NCI-H1436 (cell line): Measurements from ENCODE around the gene LAT.
A peak's percentile ranks its signal among the peaks of the same experiment; 100 is the strongest.
"Not testable (repeated sequence)": the region's sequence is repeated elsewhere in the genome, so short reads cannot be mapped to it uniquely, and the experiment has no call there.

ENCODE experiments used
- DNase-seq: peaks from one replicate; lab custom pipeline; 2025; lab: John Stamatoyannopoulos, UW

The LAT gene

DNA sequence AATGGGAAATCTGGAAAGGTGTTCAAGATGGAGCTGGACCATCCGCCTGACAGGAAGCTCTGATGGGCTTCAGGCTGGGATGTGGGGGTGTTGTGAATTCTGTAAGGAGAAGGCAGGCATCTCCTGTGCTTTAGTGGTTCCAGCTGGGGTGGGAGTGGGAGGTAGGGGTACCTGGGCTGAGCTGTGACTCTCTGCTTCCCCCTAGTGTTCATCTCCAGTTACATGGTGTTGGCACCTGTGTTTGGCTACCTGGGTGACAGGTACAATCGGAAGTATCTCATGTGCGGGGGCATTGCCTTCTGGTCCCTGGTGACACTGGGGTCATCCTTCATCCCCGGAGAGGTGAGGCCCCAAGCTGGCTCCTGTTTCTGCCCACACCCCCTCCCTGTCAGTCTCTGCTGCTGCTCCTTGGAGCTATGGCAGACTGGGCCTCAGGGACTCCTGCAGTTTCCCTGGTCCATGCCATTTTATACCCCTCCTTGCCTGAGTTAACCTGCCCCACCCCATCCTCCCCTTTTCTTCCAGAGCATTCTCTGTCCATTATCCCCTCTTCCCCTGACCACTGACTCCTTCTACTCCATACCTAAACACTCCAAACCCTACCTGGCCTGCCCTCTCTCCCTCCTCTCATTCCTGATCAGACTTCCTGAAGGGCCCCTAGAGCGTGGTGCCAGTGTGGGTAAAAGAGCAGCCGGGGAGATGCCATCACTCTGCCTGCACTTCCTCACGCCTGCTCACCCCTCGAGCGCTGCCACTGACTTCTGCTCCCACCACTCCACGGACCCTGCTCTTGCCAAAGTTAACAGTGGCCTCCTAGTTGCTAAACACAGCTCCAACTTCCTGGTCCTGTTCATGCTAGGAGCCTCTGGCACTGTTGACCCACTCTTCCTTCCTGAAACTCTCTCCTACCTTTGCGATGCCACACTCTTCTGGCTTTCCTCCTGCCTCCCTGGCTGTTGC, 6.9 kb upstream of the LAT start:
- DNase-seq: peak; percentile 0

DNA sequence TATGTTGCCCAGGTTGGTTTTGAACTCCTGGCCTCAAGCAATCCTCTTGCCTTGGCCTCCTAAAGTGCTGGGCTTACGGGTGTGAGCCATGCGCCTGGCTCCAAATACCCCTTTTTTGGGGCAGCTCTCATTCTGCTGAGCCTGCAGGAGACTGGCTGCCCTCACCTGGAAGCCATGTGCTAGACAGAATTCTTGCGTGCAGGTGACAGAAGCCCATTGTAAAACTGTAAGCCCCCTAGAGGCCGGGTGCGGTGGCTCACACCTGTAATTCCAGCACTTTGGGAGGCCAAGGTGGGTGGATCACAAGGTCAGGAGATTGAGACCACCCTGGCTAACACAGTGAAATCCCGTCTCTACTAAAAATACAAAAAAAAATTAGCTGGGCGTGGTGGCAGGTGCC, 4.5 kb upstream of the LAT start:
- not testable (repeated sequence) for DNase-seq

DNA sequence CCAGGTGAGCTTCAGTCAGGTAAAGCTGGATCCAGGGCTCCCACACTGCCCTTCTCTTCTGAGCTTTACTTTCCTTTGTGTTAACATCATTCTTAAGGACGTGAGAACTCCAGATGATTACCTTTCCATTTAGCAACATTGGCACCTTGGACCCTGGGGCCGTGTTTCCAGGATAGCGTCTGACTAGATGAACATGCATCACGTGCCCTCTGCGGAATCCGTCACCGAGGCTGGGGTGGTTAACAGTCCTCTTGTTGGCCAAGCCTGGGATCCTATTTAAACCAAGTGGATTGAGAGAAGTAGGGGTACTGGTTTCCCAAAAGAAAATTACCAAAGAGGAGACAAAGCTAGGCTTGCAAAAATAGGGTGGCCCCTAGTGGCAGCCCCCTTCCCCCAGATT, 3.9 kb upstream of the LAT start:
- no peak for DNase-seq

DNA sequence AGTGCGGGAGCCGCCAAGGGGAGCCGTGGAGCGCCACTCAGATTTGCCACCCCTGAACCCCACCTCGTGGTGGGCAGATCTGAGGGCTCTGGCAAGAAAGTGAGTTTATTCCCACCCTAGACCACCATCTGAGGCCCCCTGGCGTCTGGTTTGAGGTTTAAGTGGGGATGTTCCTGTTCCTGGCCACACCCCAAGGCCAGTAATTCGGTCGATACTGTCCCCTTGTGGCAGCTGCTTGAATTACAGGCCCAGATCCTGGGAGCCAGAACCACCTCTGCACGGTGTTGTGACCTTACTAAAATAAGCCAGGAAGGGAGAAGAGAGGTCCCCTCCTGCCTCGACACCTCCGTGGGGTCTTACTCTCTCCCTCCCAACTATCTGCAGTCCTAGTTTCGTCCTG, 3.3 kb upstream of the LAT start:
- DNase-seq: no peak

DNA sequence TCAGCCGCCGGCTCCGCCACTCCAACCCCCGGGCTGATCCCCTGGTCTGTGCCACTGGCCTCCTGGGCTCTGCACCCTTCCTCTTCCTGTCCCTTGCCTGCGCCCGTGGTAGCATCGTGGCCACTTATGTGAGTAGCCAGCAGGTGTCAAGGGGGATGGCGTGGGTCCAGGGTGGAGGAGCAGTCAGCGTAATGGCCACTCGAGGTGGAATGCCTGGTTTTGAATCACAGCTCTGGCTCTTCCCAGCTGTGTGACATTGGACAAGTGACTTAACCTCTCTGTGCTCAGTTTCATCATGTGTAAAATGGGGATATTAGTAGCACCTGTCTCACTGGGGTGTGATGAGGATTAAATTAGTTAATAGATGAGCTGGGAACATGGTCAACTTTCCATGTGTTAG, 2.4 kb upstream of the LAT start:
- DNase-seq: no peak

DNA sequence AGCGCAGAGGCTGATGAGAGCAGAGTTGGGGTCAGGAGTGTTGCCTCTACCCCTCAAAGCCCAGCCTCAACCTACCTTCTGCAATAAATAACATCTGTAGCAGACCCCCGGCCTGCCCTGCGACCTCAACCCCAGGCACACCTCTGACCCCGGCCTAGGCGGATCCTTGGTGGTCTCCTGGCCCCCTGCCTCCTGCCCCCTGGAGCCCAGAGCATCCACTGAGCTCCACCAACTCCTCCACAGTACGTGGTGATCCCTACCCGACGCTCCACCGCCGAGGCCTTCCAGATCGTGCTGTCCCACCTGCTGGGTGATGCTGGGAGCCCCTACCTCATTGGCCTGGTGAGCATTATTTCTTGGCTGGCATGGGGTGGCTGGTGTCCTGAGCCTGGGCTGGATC, 1.9 kb upstream of the LAT start:
- DNase-seq: no peak

DNA sequence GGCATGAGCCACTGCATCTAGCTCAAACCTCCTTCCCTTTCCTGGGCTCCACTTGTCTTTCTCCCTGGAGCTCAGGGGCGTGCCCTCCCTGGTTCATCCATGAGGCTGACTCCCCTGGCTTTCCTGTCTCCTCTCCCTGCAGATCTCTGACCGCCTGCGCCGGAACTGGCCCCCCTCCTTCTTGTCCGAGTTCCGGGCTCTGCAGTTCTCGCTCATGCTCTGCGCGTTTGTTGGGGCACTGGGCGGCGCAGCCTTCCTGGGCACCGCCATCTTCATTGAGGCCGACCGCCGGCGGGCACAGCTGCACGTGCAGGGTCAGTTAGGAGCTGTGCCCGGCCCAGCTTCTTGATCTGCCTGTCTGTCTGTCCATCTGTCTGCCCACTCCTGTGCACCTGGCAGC, 1.2 kb upstream of the LAT start:
- DNase-seq: no peak

DNA sequence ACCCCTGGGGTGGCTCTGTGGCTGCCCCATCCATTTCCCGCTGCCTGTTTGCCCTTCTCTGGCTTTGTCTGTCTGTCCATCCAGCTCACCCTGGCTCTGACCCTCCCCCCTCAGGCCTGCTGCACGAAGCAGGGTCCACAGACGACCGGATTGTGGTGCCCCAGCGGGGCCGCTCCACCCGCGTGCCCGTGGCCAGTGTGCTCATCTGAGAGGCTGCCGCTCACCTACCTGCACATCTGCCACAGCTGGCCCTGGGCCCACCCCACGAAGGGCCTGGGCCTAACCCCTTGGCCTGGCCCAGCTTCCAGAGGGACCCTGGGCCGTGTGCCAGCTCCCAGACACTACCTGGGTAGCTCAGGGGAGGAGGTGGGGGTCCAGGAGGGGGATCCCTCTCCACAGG, 761 bp upstream of the LAT start:
- no peak for DNase-seq

DNA sequence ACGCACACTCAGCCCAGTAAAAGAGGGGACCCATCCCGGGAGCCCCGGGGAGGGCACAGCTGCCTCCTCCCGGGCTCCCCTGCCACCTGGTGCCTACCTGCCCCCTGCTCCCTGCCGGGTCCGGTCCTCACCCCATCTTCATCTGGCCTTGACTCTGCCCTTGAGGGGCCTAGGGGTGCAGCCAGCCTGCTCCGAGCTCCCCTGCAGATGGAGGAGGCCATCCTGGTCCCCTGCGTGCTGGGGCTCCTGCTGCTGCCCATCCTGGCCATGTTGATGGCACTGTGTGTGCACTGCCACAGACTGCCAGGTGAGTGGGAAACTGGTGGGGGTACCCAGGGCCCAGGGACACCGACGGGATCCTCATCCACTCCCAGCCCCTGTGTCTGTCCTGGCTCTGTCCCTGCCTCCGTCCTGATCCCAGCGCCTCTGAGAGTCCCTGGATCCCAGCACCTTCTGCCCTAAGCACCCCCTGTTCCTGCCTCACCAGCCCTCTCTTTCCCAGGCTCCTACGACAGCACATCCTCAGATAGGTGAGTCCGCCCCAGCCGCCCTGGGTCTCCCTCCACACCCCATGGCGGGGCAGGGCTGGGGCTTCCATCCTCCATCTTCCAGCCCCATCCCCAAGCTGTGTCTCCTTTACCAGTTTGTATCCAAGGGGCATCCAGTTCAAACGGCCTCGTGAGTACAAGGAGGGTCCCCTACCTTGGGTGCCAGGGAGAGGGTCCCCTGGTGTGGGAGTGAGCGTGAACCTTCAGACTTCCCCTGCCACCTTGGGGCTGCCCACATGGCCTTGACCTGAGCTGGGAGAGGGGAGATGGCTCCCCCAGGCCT, 574 bp downstream of the LAT start:
- DNase-seq: no peak

DNA sequence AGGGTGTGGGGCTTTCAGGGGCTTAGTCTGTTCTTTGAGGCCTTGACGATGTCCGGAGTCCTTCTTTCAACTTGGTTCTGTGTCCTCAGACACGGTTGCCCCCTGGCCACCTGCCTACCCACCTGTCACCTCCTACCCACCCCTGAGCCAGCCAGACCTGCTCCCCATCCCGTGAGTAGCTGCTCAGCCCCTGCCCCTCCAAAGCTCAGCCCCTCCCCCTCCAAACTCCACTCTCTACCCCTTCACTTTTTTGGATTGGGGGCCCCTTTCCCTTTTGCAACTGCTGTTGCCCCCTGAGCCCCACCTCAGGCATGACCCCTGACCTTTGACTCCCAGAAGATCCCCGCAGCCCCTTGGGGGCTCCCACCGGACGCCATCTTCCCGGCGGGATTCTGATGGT, 1.2 kb downstream of the LAT start:
- DNase-seq: no peak

DNA sequence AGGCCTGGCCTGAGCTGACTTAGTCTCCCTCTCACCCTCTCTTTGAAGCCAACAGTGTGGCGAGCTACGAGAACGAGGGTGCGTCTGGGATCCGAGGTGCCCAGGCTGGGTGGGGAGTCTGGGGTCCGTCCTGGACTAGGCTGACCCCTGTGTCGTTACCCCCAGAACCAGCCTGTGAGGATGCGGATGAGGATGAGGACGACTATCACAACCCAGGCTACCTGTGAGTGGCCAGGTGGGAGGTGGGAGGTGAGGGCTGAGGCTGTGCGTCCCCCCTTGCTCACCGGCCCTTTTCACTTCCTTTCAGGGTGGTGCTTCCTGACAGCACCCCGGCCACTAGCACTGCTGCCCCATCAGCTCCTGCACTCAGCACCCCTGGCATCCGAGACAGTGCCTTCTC, 1.6 kb downstream of the LAT start:
- DNase-seq: no peak

DNA sequence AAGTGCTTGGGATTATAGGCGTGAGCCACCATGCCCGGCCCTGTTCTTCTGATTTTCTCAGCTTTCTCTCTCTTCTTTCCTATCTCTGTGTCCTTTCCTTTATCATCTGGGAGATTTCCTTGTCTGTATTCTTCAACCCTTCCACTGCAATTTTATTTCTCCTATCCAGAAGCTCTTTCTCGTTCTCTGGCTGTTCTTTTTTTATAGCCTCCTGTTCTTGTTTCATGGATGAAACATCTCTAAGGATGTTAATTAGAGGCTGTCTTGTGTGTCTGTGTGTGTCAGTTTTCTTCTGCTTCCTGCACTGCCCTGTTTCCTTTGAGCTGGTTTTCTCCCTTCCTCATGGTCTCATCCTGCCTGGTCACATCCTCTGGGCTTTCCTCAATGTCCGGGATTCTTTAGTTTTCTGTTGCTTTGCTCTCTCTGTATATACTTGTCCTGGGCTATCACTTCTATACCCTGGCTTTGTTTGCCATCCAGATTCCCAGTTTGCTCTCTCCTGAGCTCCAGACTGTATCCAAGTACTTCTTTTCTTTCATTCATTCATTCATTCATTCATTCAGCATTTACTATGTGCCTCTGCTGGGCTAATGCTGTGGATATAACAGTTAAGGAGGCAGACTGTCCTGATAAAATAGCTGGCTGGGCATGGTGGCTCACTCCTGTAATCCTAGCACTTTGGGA, 2.5 kb downstream of the LAT start:
- DNase-seq: no peak

DNA sequence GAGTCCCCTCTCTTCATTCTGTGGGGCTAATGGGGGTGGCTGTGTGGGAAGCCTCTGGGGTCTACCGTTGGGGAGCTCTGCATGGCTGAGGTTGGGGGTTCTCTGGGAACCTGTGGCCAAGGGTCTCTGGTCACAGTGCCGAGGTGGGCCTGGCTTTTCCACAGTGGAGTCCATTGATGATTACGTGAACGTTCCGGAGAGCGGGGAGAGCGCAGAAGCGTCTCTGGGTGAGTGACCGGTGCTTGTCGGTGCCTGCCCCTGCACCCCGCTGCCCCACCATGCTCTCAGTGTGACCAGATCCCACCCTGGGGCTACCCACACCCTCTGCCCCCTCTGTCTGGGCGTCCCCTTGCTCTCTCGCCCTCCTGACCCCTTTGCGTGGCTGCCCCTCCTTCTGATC, 4.5 kb downstream of the LAT start:
- DNase-seq: no peak

DNA sequence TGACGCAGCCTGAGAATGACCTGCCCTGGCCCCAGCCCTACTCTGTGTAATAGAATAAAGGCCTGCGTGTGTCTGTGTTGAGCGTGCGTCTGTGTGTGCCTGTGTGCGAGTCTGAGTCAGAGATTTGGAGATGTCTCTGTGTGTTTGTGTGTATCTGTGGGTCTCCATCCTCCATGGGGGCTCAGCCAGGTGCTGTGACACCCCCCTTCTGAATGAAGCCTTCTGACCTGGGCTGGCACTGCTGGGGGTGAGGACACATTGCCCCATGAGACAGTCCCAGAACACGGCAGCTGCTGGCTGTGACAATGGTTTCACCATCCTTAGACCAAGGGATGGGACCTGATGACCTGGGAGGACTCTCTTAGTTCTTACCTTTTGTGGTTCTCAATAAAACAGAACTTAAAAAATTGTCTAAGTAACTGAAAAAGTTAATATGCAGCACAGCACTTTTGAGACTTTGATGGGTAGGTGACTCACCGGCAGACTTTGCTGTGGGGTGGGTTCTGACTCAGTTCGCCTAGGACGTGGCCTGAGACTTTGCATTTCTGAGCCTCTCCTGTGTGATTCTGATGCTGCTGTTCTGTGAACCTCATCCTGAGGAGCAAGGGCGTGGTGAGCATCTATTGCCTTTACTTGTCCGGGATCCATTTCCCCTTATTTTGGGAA, 5.7 kb downstream of the LAT start:
- no peak for DNase-seq

DNA sequence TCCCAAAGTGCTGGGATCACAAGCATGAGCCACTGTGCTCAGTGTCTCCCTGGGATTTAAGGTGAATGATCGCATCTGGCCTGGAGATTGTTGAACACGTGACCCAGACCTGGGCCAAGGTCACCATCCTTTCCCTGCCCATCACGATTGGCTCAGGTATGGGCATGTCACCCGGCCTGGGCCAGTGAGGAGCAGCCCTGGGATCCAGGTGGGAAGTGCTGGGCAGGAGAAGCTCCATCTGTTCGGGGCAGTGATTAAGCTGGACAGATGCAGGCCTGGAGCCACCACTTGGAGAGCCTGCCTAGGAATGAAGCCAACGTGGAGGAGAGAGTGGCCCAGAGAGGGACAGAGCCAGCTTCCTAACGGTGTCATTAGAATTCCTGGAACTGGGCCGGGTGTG, 6.8 kb downstream of the LAT start:
- no peak for DNase-seq

DNA sequence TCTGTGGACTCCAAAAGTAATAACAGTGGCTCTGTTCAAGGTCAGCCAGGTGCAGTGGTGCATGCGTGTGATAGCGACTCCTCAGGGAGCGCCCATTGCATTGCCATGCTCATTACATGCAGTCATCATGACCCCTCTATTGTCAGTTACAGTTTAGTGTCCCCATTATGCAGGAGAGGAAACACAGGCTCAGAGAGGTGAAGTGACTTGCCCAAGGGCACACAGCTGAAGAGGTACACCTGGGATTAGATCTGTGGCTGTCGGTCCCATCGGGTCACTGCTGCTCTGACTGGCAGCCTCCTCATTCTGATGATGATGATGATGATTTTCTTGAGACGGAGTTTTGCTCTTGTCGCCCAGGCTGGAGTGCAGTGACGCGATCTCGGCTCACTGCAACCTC, 7.6 kb downstream of the LAT start:
- no peak for DNase-seq

DNA sequence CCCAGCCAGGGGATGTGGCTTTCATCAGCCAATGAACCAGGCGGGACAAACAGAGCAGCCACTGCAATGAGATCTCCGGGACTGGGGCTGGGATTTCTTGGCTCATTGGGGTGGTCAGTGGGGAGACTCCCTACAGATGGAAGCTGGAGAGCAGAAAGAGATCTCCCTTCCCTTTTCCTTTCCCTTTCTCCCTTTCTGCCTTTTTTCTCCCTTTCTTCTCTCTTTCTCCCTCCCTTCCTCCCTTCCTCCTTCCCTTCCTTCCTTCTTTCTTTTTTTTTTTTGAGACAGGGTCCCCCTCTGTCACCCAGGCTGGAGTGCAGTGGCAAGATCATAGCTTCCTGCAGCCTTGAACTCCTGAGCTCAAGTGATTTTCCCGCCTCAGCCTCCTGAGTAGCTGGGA, 14.0 kb downstream of the LAT start:
- DNase-seq: no peak

DNA sequence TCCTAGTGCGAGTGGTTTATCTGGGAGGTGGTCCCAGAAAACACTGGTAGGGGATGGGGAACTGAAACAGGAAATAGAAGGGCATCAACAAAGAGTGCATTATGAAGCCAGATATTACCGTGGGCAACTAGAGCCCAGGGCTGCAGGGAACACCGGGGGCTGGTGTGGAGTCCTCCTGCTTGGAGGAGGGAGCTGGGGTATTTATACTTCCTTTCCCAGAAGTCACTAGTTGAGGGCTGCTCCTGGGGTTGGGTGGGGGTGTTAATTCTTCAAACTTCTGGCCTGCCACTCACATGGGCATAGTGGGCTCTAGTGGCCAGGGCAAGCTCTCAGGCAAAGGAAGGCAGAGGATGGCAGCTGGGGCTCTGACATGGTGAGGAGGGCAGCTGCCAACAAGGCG, 14.7 kb downstream of the LAT start:
- no peak for DNase-seq

DNA sequence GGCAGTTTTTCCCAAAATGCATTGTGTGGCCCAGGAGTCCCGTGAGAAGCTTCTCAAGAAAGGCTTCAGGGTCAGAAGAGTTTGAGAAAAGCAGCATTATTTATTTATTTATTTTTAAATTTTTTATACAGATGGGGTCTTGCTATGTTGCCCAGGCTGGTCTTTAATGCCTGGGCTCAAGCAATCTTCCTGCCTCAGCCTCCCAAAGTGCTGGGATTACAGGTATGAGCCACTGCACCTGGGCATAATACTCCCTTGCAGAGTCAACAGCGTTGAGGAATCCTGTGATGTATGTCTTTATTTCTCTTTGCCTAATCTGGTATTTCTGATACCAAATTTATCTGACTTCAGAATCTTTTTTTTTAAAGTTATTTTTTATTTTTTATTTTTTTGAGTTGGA, 15.2 kb downstream of the LAT start:
- no peak for DNase-seq

DNA sequence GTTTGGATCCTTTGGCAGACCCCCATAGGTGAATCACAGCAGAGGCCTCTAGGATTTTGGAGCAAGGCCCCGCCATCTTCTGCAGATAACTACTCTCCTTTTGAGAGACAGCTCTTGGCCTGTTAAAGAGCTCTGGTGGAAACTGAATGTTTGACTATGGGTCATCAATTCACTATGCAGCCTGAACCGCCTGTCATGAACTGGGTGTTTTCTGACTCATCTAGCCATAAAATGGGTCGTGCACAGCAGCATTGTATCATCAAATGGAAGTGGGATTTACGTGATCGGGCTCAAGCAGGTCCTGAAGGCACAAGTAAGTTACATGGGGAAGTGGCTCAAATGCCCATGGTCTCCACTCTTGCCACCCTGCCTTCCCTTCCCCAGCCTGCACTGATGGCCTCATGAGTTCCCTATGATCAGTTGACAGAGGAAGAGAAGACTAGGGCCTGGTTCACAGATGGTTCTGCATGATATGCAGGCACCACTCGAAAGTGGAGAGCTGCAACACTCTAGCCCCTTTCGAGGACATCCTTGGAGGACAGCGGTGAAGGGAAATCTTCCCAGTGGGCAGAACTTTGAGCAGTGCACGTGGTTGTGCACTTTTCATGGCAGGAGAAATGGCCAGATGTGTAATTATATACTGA, 19.8 kb downstream of the LAT start:
- not testable (repeated sequence) for DNase-seq

DNA sequence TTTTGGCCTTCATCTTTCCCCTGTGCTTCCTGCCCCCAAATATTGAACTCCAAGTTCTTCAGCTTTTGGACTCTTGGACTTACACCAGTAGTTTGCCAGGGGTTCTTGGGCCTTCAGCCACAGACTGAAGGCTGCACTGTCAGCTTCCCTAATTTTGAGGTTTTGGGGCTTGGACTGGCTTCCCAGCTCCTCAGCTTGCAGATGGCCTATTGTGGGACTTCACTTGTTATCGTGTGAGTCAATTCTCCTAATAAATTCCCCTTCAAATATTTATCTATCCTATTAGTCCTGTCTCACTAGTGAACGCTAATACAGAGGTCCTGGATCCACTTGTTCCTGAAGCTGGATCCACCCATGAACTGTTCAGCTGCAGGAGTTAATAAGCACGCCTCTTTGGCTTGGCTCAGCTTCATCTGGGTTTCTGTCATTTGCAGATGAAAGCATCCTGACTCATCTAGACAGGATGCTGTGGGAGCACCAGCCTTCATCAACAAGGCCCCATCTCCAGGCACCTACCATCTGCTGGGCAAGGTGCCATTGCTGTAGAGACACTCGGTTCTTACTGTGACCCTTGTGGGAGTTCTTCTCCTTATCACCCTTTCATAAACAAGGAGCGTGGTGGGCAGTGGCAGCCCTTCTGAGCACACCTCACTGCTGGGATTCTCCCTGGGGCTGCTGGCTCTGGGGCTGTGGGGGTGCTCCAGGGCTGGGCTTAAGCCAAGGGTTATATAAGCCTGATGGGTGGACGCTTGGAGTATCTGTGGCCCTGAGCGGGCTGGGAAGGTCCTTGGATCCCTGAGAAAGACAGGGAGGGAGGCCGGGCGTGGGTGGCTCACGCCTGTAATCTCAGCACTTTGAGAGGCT, 23.1 kb downstream of the LAT start:
- no peak for DNase-seq
